Measurements from ENCODE around the gene ZNF670.

ZNF670 gene

GRCh38 chr1:247104965-247105364 is 26.4 kb upstream of the ZNF670 start:
- in situ Hi-C loops (cut with HindIII; ENCODE audit: low sequenced_read_pairs) = no loop called here

GRCh38 chr1:247103859-247104591 is 25.4 kb upstream of the ZNF670 start, which contains the start of gene ZNF669:
ZNF669 (minus strand) TSS chr1:247104356; CDS start chr1:247104199, 157 bp downstream.
- in situ Hi-C loops (cut with HindIII; ENCODE audit: low sequenced_read_pairs) = no loop called here

GRCh38 chr1:247102381-247102780 is 23.8 kb upstream of the ZNF670 start:
- in situ Hi-C loops (cut with HindIII; ENCODE audit: low sequenced_read_pairs) = no loop called here

- in situ Hi-C loops (cut with HindIII; ENCODE audit: low sequenced_read_pairs) = no loop called here
Observed at GRCh38 chr1:247100676-247101279, 22.2 kb upstream of the ZNF670 start.

- in situ Hi-C loops (cut with HindIII; ENCODE audit: low sequenced_read_pairs) = no loop called here
Observed at GRCh38 chr1:247096958-247097357, 18.3 kb upstream of the ZNF670 start.

- in situ Hi-C loops (cut with HindIII; ENCODE audit: low sequenced_read_pairs) = no loop called here
Observed at GRCh38 chr1:247096544-247096943, 17.9 kb upstream of the ZNF670 start.

GRCh38 chr1:247096112-247096511 is 17.5 kb upstream of the ZNF670 start:
- in situ Hi-C loops (cut with HindIII; ENCODE audit: low sequenced_read_pairs) = no loop called here

- in situ Hi-C loops (cut with HindIII; ENCODE audit: low sequenced_read_pairs) = no loop called here
Observed at GRCh38 chr1:247090455-247090854, 11.8 kb upstream of the ZNF670 start.

GRCh38 chr1:247089616-247090375 is 11.2 kb upstream of the ZNF670 start:
- in situ Hi-C loops (cut with HindIII; ENCODE audit: low sequenced_read_pairs) = no loop called here

GRCh38 chr1:247088967-247089366 is 10.4 kb upstream of the ZNF670 start:
- in situ Hi-C loops (cut with HindIII; ENCODE audit: low sequenced_read_pairs) = no loop called here

- in situ Hi-C loops (cut with HindIII; ENCODE audit: low sequenced_read_pairs) = no loop called here
Observed at GRCh38 chr1:247087256-247087655, 8.6 kb upstream of the ZNF670 start.

GRCh38 chr1:247085310-247085709 is 6.7 kb upstream of the ZNF670 start:
- in situ Hi-C loops (cut with HindIII; ENCODE audit: low sequenced_read_pairs) = no loop called here

- in situ Hi-C loops (cut with HindIII; ENCODE audit: low sequenced_read_pairs) = no loop called here
Observed at GRCh38 chr1:247084771-247085170, 6.2 kb upstream of the ZNF670 start.

GRCh38 chr1:247079141-247079874 is 697 bp upstream of the ZNF670 start:
- in situ Hi-C loops (cut with HindIII; ENCODE audit: low sequenced_read_pairs) = no loop called here

GRCh38 chr1:247077876-247078257 is 744 bp downstream of the ZNF670 start:
- in situ Hi-C loops (cut with HindIII; ENCODE audit: low sequenced_read_pairs) = no loop called here

GRCh38 chr1:247077213-247077612 is 1.4 kb downstream of the ZNF670 start:
- in situ Hi-C loops (cut with HindIII; ENCODE audit: low sequenced_read_pairs) = no loop called here

- in situ Hi-C loops (cut with HindIII; ENCODE audit: low sequenced_read_pairs) = no loop called here
Observed at GRCh38 chr1:247070645-247071044, 8.0 kb downstream of the ZNF670 start.

- in situ Hi-C loops (cut with HindIII; ENCODE audit: low sequenced_read_pairs) = no loop called here
Observed at GRCh38 chr1:247064304-247064703, 14.3 kb downstream of the ZNF670 start.

GRCh38 chr1:247060771-247061170 is 17.8 kb downstream of the ZNF670 start:
- in situ Hi-C loops (cut with HindIII; ENCODE audit: low sequenced_read_pairs) = no loop called here

- in situ Hi-C loops (cut with HindIII; ENCODE audit: low sequenced_read_pairs) = no loop called here
Observed at GRCh38 chr1:247056071-247056470, 22.5 kb downstream of the ZNF670 start.

- in situ Hi-C loops (cut with HindIII; ENCODE audit: low sequenced_read_pairs) = no loop called here
Observed at GRCh38 chr1:247054992-247055415, 23.6 kb downstream of the ZNF670 start.

All from DLD1 (cell line).